GM19467 (cell line): ENCODE measurements around the gene MTF2.
"Not testable (repeated sequence)": the region's sequence is repeated elsewhere in the genome, so short reads cannot be mapped to it uniquely, and the experiment has no call there.

Experiments
- ATAC-seq: cut with Tn5 transposase; IDR thresholded peaks from one replicate; pipeline ENCODE4 v1.9.1; 2021; ENCODE audit warnings: mild to moderate bottlenecking, moderate library complexity; ENCODE audit not compliant: unreplicated experiment

The MTF2 gene

DNA sequence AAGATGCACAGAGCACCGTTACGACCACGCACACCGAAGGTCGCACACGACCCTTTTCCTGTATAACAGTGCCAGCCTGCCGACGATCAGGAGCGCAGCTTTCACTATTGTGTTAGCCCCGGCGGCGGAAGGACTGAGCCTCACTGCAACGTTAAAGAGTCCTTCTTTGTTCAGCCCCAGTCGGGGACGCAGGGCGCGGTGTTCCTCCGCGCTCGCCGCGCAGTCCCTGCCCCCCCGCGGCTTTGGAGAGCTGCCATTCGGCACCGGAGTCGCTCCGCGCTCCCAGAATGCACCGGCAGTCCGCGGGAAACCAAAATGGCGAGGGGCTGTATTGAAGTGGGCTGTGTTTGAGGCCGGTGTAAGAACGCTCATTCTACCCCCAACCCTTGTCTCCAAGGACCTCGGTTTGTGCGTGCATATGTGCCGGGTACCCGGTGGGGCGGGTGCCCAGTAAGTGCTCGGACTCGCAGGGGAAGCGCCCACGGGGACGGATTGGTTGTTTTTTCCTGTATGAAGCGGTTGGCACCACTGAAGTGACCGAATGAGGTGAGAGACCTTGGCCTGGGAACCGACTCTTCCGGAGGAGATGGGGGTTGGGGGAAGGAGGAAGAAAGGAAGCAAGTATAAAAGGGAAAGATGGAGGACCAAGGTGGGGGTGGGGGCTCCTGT lies at the start of gene MTF2:
TSS of gene MTF2 (plus strand) at position 298 of the 669 bp plus-strand sequence. CDS start at position 542, 244 bp downstream.
- peak; percentile 67 for ATAC-seq

DNA sequence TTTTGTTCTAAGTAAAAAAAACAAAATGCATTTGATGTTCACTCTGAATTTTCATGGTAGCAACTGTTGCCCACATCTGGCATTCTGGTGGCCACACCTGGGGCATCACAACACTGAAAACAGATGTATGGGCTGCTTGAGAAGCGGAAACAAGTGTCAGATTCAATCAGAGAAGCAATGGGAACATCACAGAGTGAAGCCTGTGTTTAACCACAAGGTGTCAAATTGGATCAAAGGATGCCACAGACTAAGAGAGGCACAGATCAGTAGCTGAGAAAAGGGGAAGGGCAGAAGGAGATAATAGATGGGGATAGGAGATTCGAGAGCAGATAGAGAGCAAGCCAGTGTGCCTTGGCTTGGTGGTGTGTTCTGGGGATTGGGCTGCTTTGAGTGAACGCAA lies 49.8 kb upstream of the MTF2 start:
- ATAC-seq = no peak

DNA sequence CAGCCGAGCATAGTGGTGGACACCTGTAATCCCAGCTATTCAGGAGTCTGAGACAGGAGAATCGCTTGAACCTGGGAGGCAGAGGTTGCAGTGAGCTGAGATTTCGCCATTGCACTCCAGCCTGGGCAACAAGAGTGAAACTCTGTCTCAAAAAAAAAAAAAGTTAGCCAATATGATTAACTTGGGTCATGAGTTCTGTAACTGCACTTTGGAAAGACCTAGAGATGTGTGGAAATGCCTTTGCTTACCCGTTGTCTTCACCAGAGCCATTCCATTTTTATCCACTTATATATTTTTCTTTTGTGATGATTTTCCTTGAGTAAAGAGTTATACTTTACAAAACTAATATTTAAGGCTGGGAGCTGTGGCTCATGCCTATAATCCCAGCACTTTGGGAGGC lies 48.9 kb upstream of the MTF2 start:
- ATAC-seq = not testable (repeated sequence)

DNA sequence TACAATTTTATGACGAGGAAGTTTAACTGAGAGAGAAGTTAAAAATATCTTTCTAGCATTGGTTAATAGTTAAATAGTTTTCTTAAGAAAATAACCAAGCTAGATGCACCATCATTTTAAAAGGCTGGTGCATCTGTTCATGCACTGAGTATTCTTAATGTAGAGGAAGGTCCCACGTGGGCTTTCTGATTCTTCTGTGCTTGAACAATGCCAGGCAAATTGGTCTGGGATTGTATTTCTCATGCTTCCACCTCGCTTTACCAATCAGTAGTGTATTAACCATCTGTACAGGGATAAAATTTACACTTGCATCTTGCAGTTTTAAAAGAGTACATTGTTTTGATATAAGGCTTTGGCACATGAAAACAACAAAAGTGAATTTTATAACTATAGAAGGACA lies 47.4 kb upstream of the MTF2 start:
- no peak for ATAC-seq

GRCh38 chr1:93033029-93033428 lies 46.1 kb upstream of the MTF2 start:
- ATAC-seq = peak; percentile 49

- peak; percentile 84 for ATAC-seq
Measured at GRCh38 chr1:93033785-93034184, 45.3 kb upstream of the MTF2 start.

DNA sequence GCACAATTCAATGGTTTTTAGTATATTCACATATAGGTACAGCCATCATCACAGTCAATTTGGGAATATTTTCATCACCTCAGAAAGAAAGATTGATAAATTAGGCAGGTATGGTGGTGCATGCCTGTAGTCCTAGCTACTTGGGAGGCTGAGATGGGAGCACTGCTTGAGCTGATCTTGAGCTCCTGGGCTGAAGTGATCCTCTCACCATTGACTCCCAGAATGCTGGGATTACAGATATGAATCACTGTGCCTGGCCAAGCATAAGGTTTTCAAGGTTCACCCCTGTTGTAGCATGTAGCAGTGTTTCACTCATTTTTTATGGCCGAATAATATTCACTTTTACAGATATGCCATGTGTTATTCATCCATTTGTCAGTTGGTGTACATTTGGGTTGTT lies 44.7 kb upstream of the MTF2 start:
- no peak for ATAC-seq

GRCh38 chr1:93036672-93037071 lies 42.4 kb upstream of the MTF2 start:
- ATAC-seq = no peak

- ATAC-seq = peak; percentile 90
Measured at GRCh38 chr1:93042187-93043056, 36.7 kb upstream of the MTF2 start.

DNA sequence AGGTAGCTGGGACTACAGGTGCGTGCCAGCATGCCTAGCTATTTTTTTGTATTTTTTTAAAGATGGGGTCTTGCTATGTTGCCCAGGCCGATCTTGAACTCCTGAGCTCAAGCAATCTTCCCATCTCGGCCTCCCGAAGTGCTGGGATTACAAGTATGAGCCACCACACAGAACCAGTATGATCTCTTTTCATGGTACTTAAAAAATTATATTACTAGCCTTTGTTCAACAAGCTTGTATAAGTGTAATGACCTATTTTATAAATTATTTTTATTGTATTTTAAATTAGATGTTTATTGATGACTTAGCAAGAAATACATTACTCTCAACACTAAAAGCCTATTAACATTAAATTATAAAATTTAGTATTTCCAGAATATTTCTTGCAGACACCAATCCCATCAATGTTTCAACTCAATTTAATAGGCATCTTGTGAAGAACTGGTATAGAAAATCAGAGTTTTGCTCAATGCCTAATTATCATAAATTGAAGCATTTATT lies 36.0 kb upstream of the MTF2 start:
- no peak for ATAC-seq

- ATAC-seq = no peak
Measured at GRCh38 chr1:93047618-93048017, 31.5 kb upstream of the MTF2 start.

DNA sequence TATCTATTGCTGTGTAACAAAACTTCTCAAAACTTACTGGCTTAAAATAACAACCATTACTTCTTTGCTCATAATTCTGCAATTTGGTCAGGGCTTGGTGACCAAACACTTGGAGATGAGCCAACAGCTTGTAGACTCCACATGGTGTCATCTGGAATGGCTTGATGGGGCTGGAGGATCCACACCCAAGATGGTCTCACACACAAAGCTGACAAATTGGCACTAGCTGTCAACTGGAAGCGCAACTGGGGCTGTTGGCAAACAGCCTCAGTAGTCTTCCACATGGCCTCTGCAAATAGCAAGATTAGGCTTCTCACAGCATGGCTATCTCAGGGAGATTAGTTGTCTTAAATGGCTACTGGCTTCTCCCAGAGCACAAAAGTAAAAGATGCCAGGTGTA lies 27.1 kb upstream of the MTF2 start:
- no peak for ATAC-seq

DNA sequence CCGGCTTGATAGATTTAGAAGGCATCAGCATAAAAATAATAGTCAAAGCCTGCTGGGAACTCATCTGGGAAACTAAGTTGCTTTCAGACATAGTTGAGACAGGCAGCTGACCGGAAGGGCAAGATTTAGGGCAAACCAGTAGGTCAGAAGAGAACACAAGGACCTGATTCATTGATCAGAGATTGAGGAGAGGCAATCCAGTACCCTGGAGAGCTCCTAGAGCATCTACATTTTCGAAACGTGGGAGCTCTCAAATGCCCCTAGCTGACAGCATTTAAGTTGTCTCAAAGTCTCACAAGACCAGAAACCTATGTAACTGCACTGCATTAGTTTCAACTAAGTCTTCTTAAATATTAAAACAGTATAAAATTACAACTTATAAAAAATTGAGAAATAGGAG lies 22.9 kb upstream of the MTF2 start:
- ATAC-seq = no peak

- ATAC-seq = no peak
Measured at GRCh38 chr1:93056649-93057048, 22.4 kb upstream of the MTF2 start.

- peak; percentile 77 for ATAC-seq
Measured at GRCh38 chr1:93061895-93062792, 16.9 kb upstream of the MTF2 start.

- ATAC-seq = no peak
Measured at GRCh38 chr1:93076268-93076667, 2.8 kb upstream of the MTF2 start.

GRCh38 chr1:93078203-93078602 lies 880 bp upstream of the MTF2 start:
- no peak for ATAC-seq

DNA sequence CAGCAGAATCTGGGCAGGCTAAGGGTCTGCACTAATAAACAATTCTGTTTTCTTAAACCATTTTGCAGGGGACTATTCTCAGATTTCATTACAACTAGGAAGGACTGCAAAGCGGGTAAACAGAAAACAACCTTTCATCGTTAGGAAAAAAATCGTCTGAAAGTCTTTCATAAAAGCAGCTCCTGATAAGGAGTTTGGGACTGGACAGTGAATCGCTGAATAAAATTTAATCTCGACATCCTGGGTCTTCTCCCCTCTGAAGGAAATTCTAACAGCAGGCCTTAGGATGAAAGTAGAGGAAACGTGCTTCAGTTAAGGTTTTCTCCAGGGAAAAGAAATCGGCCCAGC lies 471 bp upstream of the MTF2 start:
- ATAC-seq = no peak

DNA sequence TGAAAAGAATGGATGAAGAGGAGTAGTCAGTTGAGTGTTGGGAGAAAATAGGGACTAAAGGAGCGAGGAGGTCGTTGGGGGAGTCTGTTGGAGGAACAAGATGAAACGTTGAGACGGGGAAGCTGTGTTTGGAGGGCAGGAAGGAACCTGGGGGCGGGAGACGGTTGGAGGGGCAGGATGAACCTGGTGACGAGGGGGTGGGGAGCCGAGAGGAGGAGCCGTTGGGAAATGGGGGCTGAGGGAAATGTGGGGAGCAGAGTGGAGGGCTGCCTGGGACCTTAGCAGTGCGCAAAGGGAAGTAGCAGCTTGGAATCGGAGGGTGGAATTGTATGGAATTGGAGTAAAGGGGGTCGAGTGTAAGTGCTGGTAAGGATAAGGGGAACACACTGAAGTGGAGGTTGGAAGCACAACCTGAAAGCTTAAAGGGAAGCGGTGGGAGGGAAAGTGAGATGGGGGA lies 630 bp downstream of the MTF2 start:
- ATAC-seq = no peak

GRCh38 chr1:93080179-93080823 lies 1.2 kb downstream of the MTF2 start:
- ATAC-seq = peak; percentile 62

- ATAC-seq = no peak
Measured at GRCh38 chr1:93081716-93082115, 2.6 kb downstream of the MTF2 start.
